Mucosa of descending colon (tissue), 3 donors: ENCODE results near the gene MSI2. TPM values are rescaled to one million over a fixed set of nuclear protein-coding genes. Genes with fewer than 3 reads are reported as not detected.

ENCODE experiments used
- ATAC-seq: fragments of 200-7000 bp; cut with Tn5 transposase; one replicate; pipeline ENCODE4 v1.9.1; 2020; ENCODE audit warnings: mild to moderate bottlenecking, moderate library complexity
- DNase-seq, 3 donors: peaks; one replicate each; pipeline ENCODE4 v3.0.0-alpha.2; 2020
- H3K36me3 ChIP-seq: fragments of 200-600 bp; one replicate; pipeline ENCODE4 v1.8.0; 2021; ENCODE audit warnings: low read depth, mild to moderate bottlenecking
- H3K4me1 ChIP-seq: fragments of 200-600 bp; one replicate; pipeline ENCODE4 v1.8.0; 2021; ENCODE audit warnings: low read depth, mild to moderate bottlenecking
- H3K4me3 ChIP-seq: fragments of 200-600 bp; one replicate; pipeline ENCODE4 v1.8.0; 2021; ENCODE audit warnings: mild to moderate bottlenecking
- H3K9me3 ChIP-seq: fragments of 200-600 bp; one replicate; pipeline ENCODE4 v1.8.0; 2021; ENCODE audit warnings: mild to moderate bottlenecking
- CTCF ChIP-seq: fragments of 200-600 bp; IDR thresholded peaks from one replicate; pipeline ENCODE4 v1.8.0; 2022; ENCODE audit warnings: antibody characterized with exemption, mild to moderate bottlenecking
- intact Hi-C, 2 donors: fragments of 100-400 bp; cut with DNase I in 1 of 2; cut with micrococcal nuclease in 1 of 2; formaldehyde crosslinking; loops; one replicate each; pipeline versions ENCODE4 v1.11.0 to v1.11.1; 2022; cut with DNase I, micrococcal nuclease
- total RNA-seq, 3 donors: library from RNA; stranded (reverse); fragmentation: NEBNext Ultra II Directional in 2 of 3; extraction: Animal tissue kit (Norgen Biotek cat#: 25700) in 2 of 3; gene quantifications; one replicate each; pipeline versions ENCODE4 v1.2.1 to v1.2.4, GENCODE V29; 2021 to 2023
- donor health status: DM: no; HTN: no; CAD: no; lungs with moderate emphysema.
- donor health status: DM: no; HTN: no; CAD: no.
- donor health status: DM: no; HTN: yes; CAD: no.

The MSI2 gene
- total RNA-seq, 3 donors from 2014 or later: 60.0 to 72.6 (median 65.7) TPM

- TF ChIP-seq CTCF: no peak
- ATAC-seq (no peak), DNase-seq (no peak)
- Histone ChIP-seq H3K4me3 (no peak overlapping the region), H3K9me3 (no peaks in the 10 kb centered on the region), H3K36me3 (no peaks in the 10 kb centered on the region), H3K4me1 (no peaks in the 10 kb centered on the region)
- intact Hi-C loops: no loop called here
Observed at GRCh38 chr17:57264250-57264649, 7.9 kb downstream of the MSI2 start.

GRCh38 chr17:57264776-57265175, 8.5 kb downstream of the MSI2 start:
- ATAC-seq (no peak), DNase-seq (no peak)
- Histone ChIP-seq H3K4me3 (no peak overlapping the region), H3K4me1 (no peaks in the 10 kb centered on the region), H3K9me3 (no peaks in the 10 kb centered on the region), H3K36me3 (no peaks in the 10 kb centered on the region)
- intact Hi-C loops: no loop called here
- no peak for TF ChIP-seq CTCF

DNA sequence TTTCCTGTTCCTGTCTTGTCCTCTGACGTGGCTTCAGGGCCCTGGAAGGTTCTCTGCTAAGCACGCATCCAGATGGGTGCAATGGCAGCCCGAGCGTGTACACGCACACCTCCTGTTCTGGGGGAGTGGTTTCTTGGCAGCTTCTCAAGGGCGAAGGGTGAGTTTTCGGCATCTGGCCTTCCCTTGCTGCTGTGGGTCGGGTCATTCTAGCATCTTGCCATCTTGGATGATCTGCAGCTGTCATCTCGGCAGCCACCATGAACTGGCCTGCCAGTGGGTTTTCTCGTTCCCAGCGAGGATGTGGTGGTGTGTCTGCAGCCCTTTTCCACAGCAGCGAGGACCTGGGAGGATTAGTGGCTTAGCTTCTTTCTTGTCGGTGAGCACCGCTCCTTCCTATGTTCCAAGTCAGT, 10.6 kb downstream of the MSI2 start:
- no peaks in the 10 kb centered on the region for H3K4me1 ChIP-seq
- ATAC-seq (no peak), DNase-seq (no peak)
- H3K4me3 ChIP-seq: no peak overlapping the region
- intact Hi-C loops: no loop called here
- H3K36me3 ChIP-seq: no peaks in the 10 kb centered on the region
- TF ChIP-seq CTCF: no peak
- no peaks in the 10 kb centered on the region for H3K9me3 ChIP-seq

DNA sequence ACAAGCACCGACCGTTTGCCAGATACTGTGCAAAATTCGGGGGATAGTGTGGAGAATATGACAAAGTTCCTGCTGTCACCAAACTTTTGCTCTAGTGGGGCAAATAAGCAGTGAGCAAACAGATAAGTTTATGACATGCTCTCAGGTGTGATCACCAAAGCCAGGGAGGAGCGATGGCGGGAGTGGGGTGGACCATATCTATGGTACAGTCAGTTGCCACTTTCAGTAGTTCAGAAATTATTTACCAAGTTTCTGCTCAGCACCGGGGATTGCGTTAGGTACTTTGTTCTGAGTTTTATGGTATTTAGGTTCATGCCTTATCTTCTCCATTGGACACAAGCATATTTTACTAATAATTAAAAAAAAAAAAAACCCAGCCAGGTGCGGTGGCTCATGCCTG, 11.9 kb downstream of the MSI2 start:
- no peaks in the 10 kb centered on the region for H3K4me1 ChIP-seq
- ATAC-seq (no peak), DNase-seq (no peak)
- TF ChIP-seq CTCF: no peak
- no peaks in the 10 kb centered on the region for H3K9me3 ChIP-seq
- intact Hi-C loops: no loop called here
- H3K36me3 ChIP-seq: no peaks in the 10 kb centered on the region
- no peak overlapping the region for H3K4me3 ChIP-seq

DNA sequence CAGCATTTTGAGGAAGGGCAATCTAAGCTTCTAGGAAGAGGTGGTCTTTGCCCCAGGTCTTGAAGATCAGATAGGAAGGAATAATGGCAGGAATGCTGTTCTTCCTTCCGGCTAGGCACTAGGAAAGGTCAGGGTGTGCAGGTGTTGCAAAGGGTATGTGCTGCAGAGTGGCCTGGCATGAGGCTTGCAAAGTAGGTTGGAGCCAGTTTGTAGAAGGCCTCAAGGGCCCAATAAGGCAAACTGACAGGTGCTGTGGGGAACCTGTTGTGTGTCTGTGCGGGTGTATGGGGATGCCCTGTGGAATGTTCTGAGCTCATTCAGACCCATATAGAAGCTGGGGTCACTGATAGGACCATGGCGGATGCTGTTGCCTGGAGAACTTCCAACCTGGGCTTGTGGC, 12.7 kb downstream of the MSI2 start:
- DNase-seq (no peak), ATAC-seq (no peak)
- no peak overlapping the region for H3K4me3 ChIP-seq
- no peaks in the 10 kb centered on the region for H3K36me3 ChIP-seq
- no peaks in the 10 kb centered on the region for H3K9me3 ChIP-seq
- intact Hi-C loops: no loop called here
- no peak for TF ChIP-seq CTCF
- H3K4me1 ChIP-seq: no peaks in the 10 kb centered on the region

- DNase-seq (no peak), ATAC-seq (no peak)
- no peaks in the 10 kb centered on the region for H3K9me3 ChIP-seq
- no peak overlapping the region for H3K4me3 ChIP-seq
- intact Hi-C loops: no loop called here
- no peaks in the 10 kb centered on the region for H3K36me3 ChIP-seq
- no peak for TF ChIP-seq CTCF
- H3K4me1 ChIP-seq: no peaks in the 10 kb centered on the region
Observed at GRCh38 chr17:57269598-57270255, 13.4 kb downstream of the MSI2 start.
